GM12878 (cell line): ENCODE results near the gene ISOC2. TPM values are rescaled to one million over a fixed set of nuclear protein-coding genes. Genes with fewer than 3 reads are reported as not detected.

Source experiments
- ATAC-seq: fragments of 200-7000 bp; cut with Tn5 transposase; 3 replicates; pipeline ENCODE4 v1.9.1; 2020; ENCODE audit warnings: mild to moderate bottlenecking, moderate library complexity
- BruUV-seq: library from RNA; stranded (reverse); fragments of 400-500 nt; replicated peaks from 2 replicates; lab custom pipeline; 2021; lab: Mats Ljungman, UMichigan
- CTCF ChIA-PET: fragments of 300-600 bp; sonication (Branson Sonifier 250); formaldehyde crosslinking; extraction: SDS; loops from one replicate; lab custom pipeline; 2021; ENCODE audit warnings: inconsistent platforms; lab: Yijun Ruan, JAX
- POLR2A ChIA-PET: fragments of 350-600 bp; formaldehyde crosslinking; extraction: SDS; loops from one replicate; lab custom pipeline; 2021; ENCODE audit warnings: inconsistent platforms; lab: Charles Lee
- RAD21 ChIA-PET: fragments of 300-600 bp; sonication (Branson Sonifier 250); formaldehyde crosslinking; loops from one replicate; lab custom pipeline; 2023; ENCODE audit warnings: antibody characterized with exemption; ENCODE audit not compliant: unreplicated experiment; lab: Charles Lee
- SMC1A ChIA-PET: fragments of 300-600 bp; sonication (Branson Sonifier 250); formaldehyde crosslinking; loops from one replicate; lab custom pipeline; 2023; ENCODE audit not compliant: unreplicated experiment, uncharacterized antibody; lab: Charles Lee
- DNase-seq: peaks from one replicate; pipeline ENCODE4 v3.0.0-alpha.2; 2011; ENCODE audit warnings: low read depth, low spot score
- FAIRE-seq: peaks from 3 replicates; lab custom pipeline; 2011; peaks lifted over from hg19 to GRCh38; lab: Jason Lieb, UNC
- H2AFZ ChIP-seq: 2 replicates; pipeline ENCODE4 v1.6.0; 2011; ENCODE audit warnings: low read depth, low read length, control low read depth; ENCODE audit not compliant: control insufficient read depth
- H3K27ac ChIP-seq: 2 replicates; pipeline ENCODE4 v1.5.1; 2011; ENCODE audit warnings: control low read depth; ENCODE audit not compliant: control insufficient read depth, insufficient read depth
- H3K27me3 ChIP-seq, 2 experiments: replicated peaks in 1 of 2; 2 replicates each; pipeline versions ENCODE4 v1.6.0 to v1.6.1; 2011; ENCODE audit warnings: low read length in 1 of 2; ENCODE audit not compliant: control insufficient read depth in 2 of 2, insufficient read depth in 2 of 2
- H3K36me3 ChIP-seq, 2 experiments: 2 replicates each; pipeline ENCODE4 v1.5.1; 2011; ENCODE audit warnings: low read length in 1 of 2; ENCODE audit not compliant: control insufficient read depth in 2 of 2, insufficient read depth in 2 of 2
- H3K4me1 ChIP-seq: 2 replicates; pipeline ENCODE4 v1.6.1; 2011; ENCODE audit warnings: mild to moderate bottlenecking, low read length, moderate library complexity, mixed read lengths; ENCODE audit not compliant: control insufficient read depth, insufficient read depth
- H3K4me2 ChIP-seq: 2 replicates; pipeline ENCODE4 v1.6.0; 2011; ENCODE audit warnings: control low read depth; ENCODE audit not compliant: control insufficient read depth, insufficient read depth
- H3K4me3 ChIP-seq: fragments of 200-600 bp; sonication (generic); 2 replicates; pipeline ENCODE4 v1.5.1; 2016
- H3K79me2 ChIP-seq: 2 replicates; pipeline ENCODE4 v1.6.0; 2011; ENCODE audit warnings: low read length; ENCODE audit not compliant: control insufficient read depth, insufficient read depth
- H3K9ac ChIP-seq: 2 replicates; pipeline ENCODE4 v1.8.0; 2011; ENCODE audit warnings: low read length, control low read depth, mixed read lengths; ENCODE audit not compliant: control insufficient read depth, insufficient read depth
- H3K9me3 ChIP-seq: replicated peaks from 3 replicates; pipeline ENCODE4 v1.5.1; 2011; ENCODE audit warnings: mild to moderate bottlenecking, low read length; ENCODE audit not compliant: control insufficient read depth, insufficient read depth
- H4K20me1 ChIP-seq: 2 replicates; pipeline ENCODE4 v1.6.0; 2011; ENCODE audit not compliant: control insufficient read depth, insufficient read depth
- ASH2L ChIP-seq: fragments of 300-600, 200-600 bp; sonication (generic); IDR thresholded peaks from 2 replicates; pipeline ENCODE4 v1.6.1; 2017; ENCODE audit warnings: low read depth, mild to moderate bottlenecking, borderline replicate concordance
- BHLHE40 ChIP-seq, 2 experiments: fragments of 450-650 bp in 1 of 2; IDR thresholded peaks; 2 replicates each; pipeline ENCODE4 v1.6.1; 2011 to 2017; ENCODE audit warnings: low read depth in 2 of 2, borderline replicate concordance in 1 of 2, improper control_type of control experiment in 1 of 2, low read length in 1 of 2, mild to moderate bottlenecking in 1 of 2
- CBFB ChIP-seq: IDR thresholded peaks from 2 replicates; pipeline ENCODE4 v1.6.1; 2016; ENCODE audit warnings: antibody characterized with exemption, low read depth
- CHD1 ChIP-seq: IDR thresholded peaks from 2 replicates; pipeline ENCODE4 v1.6.1; 2012; ENCODE audit warnings: low read depth, low read length, improper control_type of control experiment
- E4F1 ChIP-seq: fragments of 450-650 bp; IDR thresholded peaks from 2 replicates; pipeline ENCODE4 v1.6.1; 2018; ENCODE audit warnings: borderline replicate concordance, mild to moderate bottlenecking; ENCODE audit not compliant: partially characterized antibody
- EED ChIP-seq: sonication (generic); IDR thresholded peaks from 2 replicates; pipeline ENCODE4 v1.6.1; 2016; ENCODE audit warnings: antibody characterized with exemption, low read depth
- GABPA ChIP-seq: IDR thresholded peaks from 2 replicates; pipeline ENCODE4 v1.6.1; 2014; ENCODE audit warnings: antibody characterized with exemption, low read depth, mild to moderate bottlenecking, inconsistent platforms
- GATAD2B ChIP-seq: fragments of 450-650 bp; conservative IDR thresholded peaks from 2 replicates; pipeline ENCODE4 v1.6.1; 2017; ENCODE audit warnings: low read depth, mild to moderate bottlenecking, moderate library complexity
- IKZF2 ChIP-seq, 2 experiments: fragments of 450-650 bp; IDR thresholded peaks; 2 replicates each; pipeline ENCODE4 v1.6.1; 2017; ENCODE audit warnings: mild to moderate bottlenecking in 2 of 2, moderate library complexity in 2 of 2
- LARP7 ChIP-seq: fragments of 450-650 bp; IDR thresholded peaks from 2 replicates; pipeline ENCODE4 v1.6.1; 2017; ENCODE audit warnings: mild to moderate bottlenecking
- NR2F1 ChIP-seq: fragments of 450-650 bp; conservative IDR thresholded peaks from 2 replicates; pipeline ENCODE4 v1.6.1; 2017; ENCODE audit warnings: mild to moderate bottlenecking
- POLR2A ChIP-seq: IDR thresholded peaks from 2 replicates; pipeline ENCODE4 v1.6.1; 2011; ENCODE audit warnings: low read depth, mild to moderate bottlenecking, low read length
- POLR2AphosphoS5 ChIP-seq: IDR thresholded peaks from 2 replicates; pipeline ENCODE4 v1.6.1; 2011; ENCODE audit warnings: mild to moderate bottlenecking, low read length, inconsistent platforms
- RAD21 ChIP-seq: IDR thresholded peaks from 2 replicates; pipeline ENCODE4 v1.6.1; 2011; ENCODE audit warnings: mild to moderate bottlenecking, low read depth, low read length, moderate library complexity; ENCODE audit not compliant: insufficient read depth
- RB1 ChIP-seq: fragments of 450-650 bp; formaldehyde crosslinking; IDR thresholded peaks from 2 replicates; pipeline ENCODE4 v1.6.1; 2017; ENCODE audit warnings: mild to moderate bottlenecking, borderline replicate concordance
- SMAD1 ChIP-seq: fragments of 450-650 bp; IDR thresholded peaks from 2 replicates; pipeline ENCODE4 v1.6.1; 2018; ENCODE audit warnings: mild to moderate bottlenecking, low read depth; ENCODE audit not compliant: partially characterized antibody
- SMC3 ChIP-seq: IDR thresholded peaks from 2 replicates; pipeline ENCODE4 v1.6.1; 2011; ENCODE audit warnings: low read length, improper control_type of control experiment, borderline replicate concordance
- SREBF1 ChIP-seq: IDR thresholded peaks from 2 replicates; pipeline ENCODE4 v1.6.1; 2012; ENCODE audit warnings: mild to moderate bottlenecking, low read length
- TBL1XR1 ChIP-seq: IDR thresholded peaks from 2 replicates; pipeline ENCODE4 v1.6.1; 2012; ENCODE audit warnings: low read depth, low read length, improper control_type of control experiment
- ZNF24 ChIP-seq: fragments of 450-650 bp; IDR thresholded peaks from 2 replicates; pipeline ENCODE4 v1.6.1; 2017; ENCODE audit warnings: antibody characterized with exemption, mild to moderate bottlenecking
- WGBS: methylation state at CpG from one replicate; pipeline ENCODE4 v1.1.6; 2016; ENCODE audit warnings: low lambda C conversion rate; ENCODE audit not compliant: insufficient replicate concordance, insufficient coverage; ENCODE audit errors: missing lambda C conversion rate; 5-methylcytosine and 5-hydroxymethylcytosine counted together
- in situ Hi-C: fragments of 300-500 bp; cut with MboI; formaldehyde crosslinking; loops from 9 replicates; pipeline ENCODE4 v1.14.3; 2018; ENCODE audit warnings: mixed read lengths
- intact Hi-C: fragments of 100-400 bp; cut with micrococcal nuclease; formaldehyde crosslinking; loops from one replicate; pipeline ENCODE4 v1.14.2; 2022; ENCODE audit not compliant: unreplicated experiment
- polyA plus RNA-seq, 11 experiments: library from polyadenylated mRNA; depleted of rRNA in 4 of 11; unstranded in 6 of 11; stranded (reverse) in 5 of 11; fragments of >200 nt; fragmentation: Nextera tagmentation in 4 of 11; fragmentation: Illumina TruSeq in 1 of 11; extraction: Ambion mirVana in 4 of 11; extraction: Trizol in 1 of 11; gene quantifications; 1 replicate in 1 of 11; 2 replicates in 10 of 11; pipeline versions ENCODE4 v1.2.1 to v1.2.3, GENCODE V29; 2011 to 2016; ENCODE audit warnings: inconsistent platforms in 2 of 11, missing spikeins in 2 of 11, low read depth in 1 of 11
- total RNA-seq, 4 experiments: library from RNA; depleted of rRNA in 3 of 4; stranded (reverse); fragments of >200 nt in 3 of 4; fragmentation: Illumina TruSeq in 1 of 4; extraction: Trizol in 1 of 4; gene quantifications; 2 replicates each; pipeline versions ENCODE4 v1.2.1 to v1.2.3, GENCODE V29; 2013 to 2021

The ISOC2 gene
- total and polyA plus RNA-seq, 10 of the 15 experiments (the other 5 are each of a cell fraction or from before 2014, with no cell fraction given) = 0.72 to 238 (median 56.9) TPM

- Histone ChIP-seq H3K27me3 (no peaks in the 10 kb centered on the region), H3K9me3 (no peaks in the 10 kb centered on the region), H3K9ac (peak overlapping the region; percentile 58), H3K4me1 (peaks cover 5% of the 10 kb centered on the region), H4K20me1 (no peaks in the 10 kb centered on the region), H3K4me2 (peak overlapping the region; percentile 58), H3K27ac (peak overlapping the region; percentile 80), H2AFZ (peak overlapping the region; percentile 97), H3K4me3 (peak overlapping the region; percentile 43; the same call in 1 of the 2 replicates), H3K36me3 (no peaks in the 10 kb centered on the region), H3K79me2 (no peaks in the 10 kb centered on the region)
- 10% methylated on average over 46 of the region's 64 CpGs for WGBS
- RAD21 ChIA-PET = interaction anchor here (0.7 to 1.7 kb wide), 26 partner anchors 10 to 386 kb away, joined by 3 to 34 read pairs (median 6); partner anchors contain the start of genes CCDC106, HSPBP1, ISOC2 and KMT5C
- peak; percentile 85 for FAIRE-seq
- intact Hi-C loops = loop anchor here (1.0 to 2.0 kb wide), 2 partner anchors 35 to 363 kb away; no protein-coding TSS in a partner anchor
- POLR2A ChIA-PET = interaction anchor here (0.6 to 1.0 kb wide), 8 partner anchors 19 to 1409 kb away, joined by 3 to 6 read pairs (median 3); partner anchors contain the start of genes ISOC2, NAT14, PPP6R1 and ZNF628
- in situ Hi-C loops = no loop called here
- CTCF ChIA-PET = interaction anchor here (0.7 to 3.7 kb wide), 40 partner anchors 9 to 438 kb away, joined by 3 to 88 read pairs (median 9); partner anchors contain the start of genes FIZ1, ISOC2, KMT5C and NAT14
- ATAC-seq = peak; percentile 99
- peak; percentile 80 for DNase-seq
- SMC1A ChIA-PET = interaction anchor here (0.6 to 2.4 kb wide), 14 partner anchors 9 to 212 kb away, joined by 3 to 19 read pairs (median 5); partner anchors contain the start of genes ISOC2, NAT14, ZNF628 and ZNF865
- no TSS peak for BruUV-seq
- TF ChIP-seq GABPA = no peak
- TF ChIP-seq NR2F1 = no peak
- peak; percentile 90 for TF ChIP-seq RAD21
- peak; percentile 48 for TF ChIP-seq EED
- TF ChIP-seq TBL1XR1 = no peak
- TF ChIP-seq BHLHE40 (IDR thresholded peaks at IDR 0.05; ENCODE audit: borderline replicate concordance in 1 of 2, low read depth in 2 of 2, low read length in 1 of 2) = peak; percentile 90 to 98
- peak; percentile 100 for TF ChIP-seq RB1
- TF ChIP-seq CBFB = no peak
- peak; percentile 50; the same call in 1 of the 2 replicates for TF ChIP-seq LARP7
- peak; percentile 39 for TF ChIP-seq E4F1
- TF ChIP-seq CHD1 = no peak
- TF ChIP-seq IKZF2 (IDR thresholded peaks at IDR 0.05) = peak; percentile 23 to 31; a peak in 2 of 4 replicates
- peak; percentile 72; the same call in 1 of the 2 replicates for TF ChIP-seq GATAD2B
- TF ChIP-seq SMC3 = peak; percentile 70
- peak; percentile 50; the same call in 1 of the 2 replicates for TF ChIP-seq POLR2A
- no peak for TF ChIP-seq SREBF1
- no peak for TF ChIP-seq ASH2L
- TF ChIP-seq SMAD1 = no peak
- TF ChIP-seq ZNF24 = no peak
- no peak for TF ChIP-seq POLR2AphosphoS5
These were observed 42.2 kb upstream of the ISOC2 start for GRCh38 chr19:55503502-55504251.
